Gastroesophageal sphincter (tissue), 4 donors: ENCODE measurements around the gene MGAT5B. TPM values are rescaled to one million over a fixed set of nuclear protein-coding genes. Genes with fewer than 3 reads are reported as not detected.

Experiments
- ATAC-seq: fragments of 150-250 bp; one replicate; pipeline ENCODE4 v1.9.1; 2016; ENCODE audit warnings: mild to moderate bottlenecking, moderate library complexity
- H3K27ac ChIP-seq, 4 donors: fragments of 200-600 bp; sonication (generic) in 3 of 4; 1 replicate in 3 of 4; 2 replicates in 1 of 4; pipeline ENCODE4 v1.5.1; 2016 to 2019
- H3K27me3 ChIP-seq: fragments of 200-600 bp; sonication (generic); one replicate; pipeline ENCODE4 v1.5.1; 2019
- H3K36me3 ChIP-seq, 2 donors: fragments of 200-600 bp; sonication (generic); one replicate each; pipeline ENCODE4 v1.5.1; 2019; ENCODE audit warnings: control low read depth in 1 of 2
- H3K4me1 ChIP-seq, 3 donors: fragments of 200-600 bp; sonication (generic); 1 replicate in 2 of 3; 2 replicates in 1 of 3; pipeline ENCODE4 v1.5.1; 2016 to 2019; ENCODE audit warnings: control low read depth in 2 of 3
- H3K4me3 ChIP-seq, 2 donors: fragments of 200-600 bp; sonication (generic); one replicate each; pipeline ENCODE4 v1.5.1; 2019; ENCODE audit warnings: mild to moderate bottlenecking in 1 of 2, moderate library complexity in 1 of 2
- H3K9me3 ChIP-seq, 3 donors: fragments of 200-600 bp; sonication (generic); one replicate each; pipeline ENCODE4 v1.5.1; 2017 to 2019; ENCODE audit warnings: control low read depth in 2 of 3
- EP300 ChIP-seq: sonication (generic); formaldehyde crosslinking; IDR thresholded peaks from one replicate; pipeline ENCODE4 v1.6.1; 2017; ENCODE audit warnings: antibody characterized with exemption, mild to moderate bottlenecking
- POLR2A ChIP-seq, 2 donors: fragments of 450-650 bp; IDR thresholded peaks; one replicate each; pipeline ENCODE4 v1.6.1; 2017; ENCODE audit warnings: antibody characterized with exemption in 2 of 2, mild to moderate bottlenecking in 2 of 2, moderate library complexity in 1 of 2
- POLR2AphosphoS5 ChIP-seq: sonication (generic); formaldehyde crosslinking; IDR thresholded peaks from one replicate; pipeline ENCODE4 v1.6.1; 2017; ENCODE audit warnings: antibody characterized with exemption
- WGBS, 2 donors: methylation state at CpG; one replicate each; pipeline ENCODE4 v1.1.5; 2018; ENCODE audit warnings: low coverage in 1 of 2; 5-methylcytosine and 5-hydroxymethylcytosine counted together
- total RNA-seq, 4 donors: library from RNA; depleted of rRNA; stranded (reverse); fragments of >200 nt; gene quantifications; one replicate each; pipeline ENCODE4 v1.1.0, GENCODE V29; 2016
- TF ChIP-seq, protein P1 (sequence below), 4 experiments: fragments of 200-600 bp in 2 of 4; fragments of 450-650 bp in 2 of 4; sonication (generic) in 1 of 4; IDR thresholded peaks; one replicate each; pipeline ENCODE4 v1.5.1; 2017 to 2019; ENCODE audit warnings: antibody characterized with exemption in 4 of 4, mild to moderate bottlenecking in 2 of 4, moderate library complexity in 2 of 4

MGAT5B gene
- total RNA-seq, 4 donors from 2014 or later = 0.12 to 0.81 (median 0.29) TPM

DNA sequence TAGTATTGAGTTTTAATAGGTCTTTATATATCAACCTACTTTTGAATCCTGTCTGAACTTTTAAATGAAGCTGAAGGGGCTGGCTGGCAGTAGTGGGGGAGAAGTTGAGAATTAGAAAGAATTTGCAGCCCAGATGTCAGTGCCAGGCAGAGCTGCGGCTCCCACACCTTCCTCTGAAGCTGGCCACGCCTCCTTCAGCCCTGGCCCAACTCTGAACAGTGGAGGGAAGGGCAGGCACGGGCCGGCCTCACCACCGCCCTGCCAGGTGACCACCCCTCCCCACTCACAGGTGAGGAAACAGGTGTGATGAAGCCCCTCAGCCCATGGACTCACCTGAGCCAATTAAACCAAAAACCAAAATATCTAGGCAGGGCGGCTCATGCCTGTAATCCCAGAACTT is 87.0 kb downstream of the MGAT5B start:
- no peak for TF ChIP-seq EP300
- no peak for TF ChIP-seq POLR2A (IDR thresholded peaks at IDR 0.05)
- TF ChIP-seq, protein P1, sequence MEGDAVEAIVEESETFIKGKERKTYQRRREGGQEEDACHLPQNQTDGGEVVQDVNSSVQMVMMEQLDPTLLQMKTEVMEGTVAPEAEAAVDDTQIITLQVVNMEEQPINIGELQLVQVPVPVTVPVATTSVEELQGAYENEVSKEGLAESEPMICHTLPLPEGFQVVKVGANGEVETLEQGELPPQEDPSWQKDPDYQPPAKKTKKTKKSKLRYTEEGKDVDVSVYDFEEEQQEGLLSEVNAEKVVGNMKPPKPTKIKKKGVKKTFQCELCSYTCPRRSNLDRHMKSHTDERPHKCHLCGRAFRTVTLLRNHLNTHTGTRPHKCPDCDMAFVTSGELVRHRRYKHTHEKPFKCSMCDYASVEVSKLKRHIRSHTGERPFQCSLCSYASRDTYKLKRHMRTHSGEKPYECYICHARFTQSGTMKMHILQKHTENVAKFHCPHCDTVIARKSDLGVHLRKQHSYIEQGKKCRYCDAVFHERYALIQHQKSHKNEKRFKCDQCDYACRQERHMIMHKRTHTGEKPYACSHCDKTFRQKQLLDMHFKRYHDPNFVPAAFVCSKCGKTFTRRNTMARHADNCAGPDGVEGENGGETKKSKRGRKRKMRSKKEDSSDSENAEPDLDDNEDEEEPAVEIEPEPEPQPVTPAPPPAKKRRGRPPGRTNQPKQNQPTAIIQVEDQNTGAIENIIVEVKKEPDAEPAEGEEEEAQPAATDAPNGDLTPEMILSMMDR (IDR thresholded peaks at IDR 0.05) = no peak
- no peak for TF ChIP-seq POLR2AphosphoS5
- H3K9me3 ChIP-seq = no peaks in the 10 kb centered on the region
- no peak overlapping the region for H3K4me3 ChIP-seq
- no peak overlapping the region for H3K27ac ChIP-seq
- 100% methylated on average over 1 of the region's 6 CpGs; no CpG with 5 or more reads in 1 of the 2 donors for WGBS, 2 donors
- peaks cover 25% of the 10 kb centered on the region for H3K27me3 ChIP-seq
- H3K4me1 ChIP-seq = peaks cover 0 to 10% (median 0%) of the 10 kb centered on the region in 3 donors
- ATAC-seq = no peak
- H3K36me3 ChIP-seq = no peaks in the 10 kb centered on the region

DNA sequence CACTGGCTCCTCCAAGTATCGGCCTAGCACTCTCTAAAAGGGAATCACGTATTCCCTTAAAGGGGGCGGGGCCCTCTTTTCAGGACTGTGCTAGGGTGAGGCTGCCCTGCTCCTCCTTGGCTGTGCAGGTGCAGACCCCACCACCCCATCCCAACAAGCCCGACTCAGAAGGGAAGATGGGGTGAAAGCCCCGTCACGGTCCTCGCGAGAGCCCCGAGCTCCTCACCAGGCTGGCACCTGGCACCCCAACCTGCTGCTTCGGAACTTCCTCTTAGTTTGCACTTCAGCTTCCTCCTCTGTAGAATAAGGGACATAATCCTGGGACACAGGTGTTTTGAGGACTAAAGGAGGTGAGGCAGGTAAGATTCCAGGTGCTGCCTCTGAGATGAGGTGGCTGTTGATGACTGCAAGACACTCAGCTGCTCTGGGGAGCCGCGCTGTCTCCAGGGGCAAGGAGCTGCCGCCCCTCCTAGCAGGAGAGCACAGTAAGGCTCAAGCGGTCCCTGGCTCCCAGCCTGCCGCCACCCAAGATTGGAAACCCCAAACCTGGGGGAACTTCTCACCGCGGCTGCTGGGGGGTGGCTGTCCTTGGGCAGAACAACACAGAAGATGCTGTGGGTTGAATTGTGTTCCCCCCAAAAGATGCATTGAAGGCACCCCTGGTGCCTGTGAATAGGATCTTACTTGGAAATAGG is 88.8 kb downstream of the MGAT5B start:
- 77 to 87% methylated on average over 3 to 7 of the region's 17 CpGs for WGBS, 2 donors
- no peak overlapping the region for H3K27ac ChIP-seq
- TF ChIP-seq EP300 = no peak
- TF ChIP-seq POLR2A (IDR thresholded peaks at IDR 0.05) = no peak
- TF ChIP-seq, protein P1 (IDR thresholded peaks at IDR 0.05) = no peak
- no peak for TF ChIP-seq POLR2AphosphoS5
- no peaks in the 10 kb centered on the region for H3K9me3 ChIP-seq
- peaks cover 0 to 10% (median 0%) of the 10 kb centered on the region in 3 donors for H3K4me1 ChIP-seq
- no peaks in the 10 kb centered on the region for H3K36me3 ChIP-seq
- H3K4me3 ChIP-seq = no peak overlapping the region
- H3K27me3 ChIP-seq = peaks cover 25% of the 10 kb centered on the region
- ATAC-seq = no peak

GRCh38 chr17:76957678-76958464 is 89.7 kb downstream of the MGAT5B start:
- WGBS, 2 donors = 22 to 25% methylated on average over 3 to 15 of the region's 28 CpGs
- H3K9me3 ChIP-seq = no peaks in the 10 kb centered on the region
- no peak for ATAC-seq

GRCh38 chr17:76958974-76959373 is 90.8 kb downstream of the MGAT5B start:
- no peak for ATAC-seq
- H3K4me1 ChIP-seq = peaks cover 0 to 10% (median 0%) of the 10 kb centered on the region in 3 donors
- no peaks in the 10 kb centered on the region for H3K9me3 ChIP-seq
- WGBS, 2 donors = 90 to 93% methylated on average over 6 to 7 of the region's 9 CpGs
- H3K36me3 ChIP-seq = no peaks in the 10 kb centered on the region
- peaks cover 40% of the 10 kb centered on the region for H3K27me3 ChIP-seq
- TF ChIP-seq POLR2A (IDR thresholded peaks at IDR 0.05) = no peak
- TF ChIP-seq POLR2AphosphoS5 = no peak
- TF ChIP-seq, protein P1 (IDR thresholded peaks at IDR 0.05) = no peak
- TF ChIP-seq EP300 = no peak
- no peak overlapping the region for H3K27ac ChIP-seq
- no peak overlapping the region for H3K4me3 ChIP-seq

More at GRCh38 chr17:76957678-76958464, 89.7 kb downstream of the MGAT5B start:
- H3K4me1 ChIP-seq = peaks cover 0 to 10% (median 0%) of the 10 kb centered on the region in 3 donors
- TF ChIP-seq, protein P1 (IDR thresholded peaks at IDR 0.05) = no peak
- TF ChIP-seq POLR2AphosphoS5 = no peak
- TF ChIP-seq POLR2A (IDR thresholded peaks at IDR 0.05) = no peak
- TF ChIP-seq EP300 = no peak
- H3K4me3 ChIP-seq = no peak overlapping the region
- peaks cover 31% of the 10 kb centered on the region for H3K27me3 ChIP-seq
- H3K27ac ChIP-seq = no peak overlapping the region
- no peaks in the 10 kb centered on the region for H3K36me3 ChIP-seq
